Measurements from ENCODE around the gene MRPL52.
"Not testable (repeated sequence)": the region's sequence is repeated elsewhere in the genome, so short reads cannot be mapped to it uniquely, and the experiment has no call there.

MRPL52 gene

GRCh38 chr14:22854963-22855724, 25.5 kb downstream of the MRPL52 start:
- DNase-seq, result no peak

DNA sequence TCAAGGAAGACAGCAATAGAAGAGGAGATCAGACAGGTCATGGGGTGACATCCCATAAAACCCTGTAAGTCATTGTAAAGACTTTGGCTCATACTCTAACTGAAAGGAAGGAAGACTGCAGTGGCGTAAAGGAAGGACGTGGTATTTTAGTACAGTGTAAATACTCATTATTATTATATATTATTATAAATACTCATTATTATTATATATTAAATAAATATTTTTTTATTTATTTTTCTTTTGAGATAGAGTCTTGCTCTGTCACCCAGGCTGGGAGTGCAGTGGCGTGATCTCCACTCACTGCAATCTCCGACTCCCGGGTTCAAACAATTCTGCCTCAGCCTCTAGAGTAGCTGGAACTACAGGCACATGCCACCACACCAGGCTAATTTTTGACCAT, 26.7 kb downstream of the MRPL52 start:
- DNase-seq, result no peak

DNA sequence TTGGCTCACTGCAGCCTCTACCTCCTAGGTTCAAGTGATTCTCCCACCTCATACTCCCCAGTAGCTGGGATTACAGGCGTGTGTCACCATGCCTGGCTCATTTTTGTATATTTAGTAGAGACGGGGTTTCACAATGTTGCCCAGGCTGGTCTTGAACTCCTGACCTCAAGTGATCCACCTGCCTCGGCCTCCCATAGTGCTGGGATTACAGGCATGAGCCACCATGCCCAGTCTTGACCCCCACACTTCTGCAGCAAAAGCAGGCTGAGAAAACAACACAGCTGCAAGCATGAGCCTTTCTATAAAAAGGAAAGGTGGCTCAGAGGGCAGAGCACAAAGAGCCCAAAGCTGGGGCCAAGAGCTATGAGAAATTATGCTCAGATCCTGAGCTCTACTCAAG, 30.7 kb downstream of the MRPL52 start:
- not testable (repeated sequence) for DNase-seq

DNA sequence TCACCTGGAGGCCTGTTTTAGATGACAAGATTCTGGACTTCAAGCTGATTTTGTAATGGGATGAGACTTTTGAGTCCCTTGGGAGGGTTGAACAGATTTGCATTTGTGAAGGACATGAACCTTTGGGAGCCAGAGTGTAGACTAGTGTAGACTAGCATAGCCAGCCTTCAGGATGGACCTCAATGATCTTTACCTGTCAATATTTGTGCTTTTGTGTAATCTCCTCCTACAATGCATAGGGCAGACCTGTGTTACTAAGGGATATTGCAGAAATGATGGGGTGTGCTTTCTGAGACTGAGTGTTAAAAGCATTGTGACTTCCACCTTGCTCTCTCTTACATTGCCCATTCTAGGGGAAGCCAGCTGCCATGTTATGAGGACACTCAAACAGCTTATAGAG, 32.0 kb downstream of the MRPL52 start:
- DNase-seq, result no peak

- DNase-seq, result no peak
Measured at GRCh38 chr14:22864979-22865378, 35.3 kb downstream of the MRPL52 start.

GRCh38 chr14:22865424-22866405, 36.0 kb downstream of the MRPL52 start:
- DNase-seq, result no peak

DNA sequence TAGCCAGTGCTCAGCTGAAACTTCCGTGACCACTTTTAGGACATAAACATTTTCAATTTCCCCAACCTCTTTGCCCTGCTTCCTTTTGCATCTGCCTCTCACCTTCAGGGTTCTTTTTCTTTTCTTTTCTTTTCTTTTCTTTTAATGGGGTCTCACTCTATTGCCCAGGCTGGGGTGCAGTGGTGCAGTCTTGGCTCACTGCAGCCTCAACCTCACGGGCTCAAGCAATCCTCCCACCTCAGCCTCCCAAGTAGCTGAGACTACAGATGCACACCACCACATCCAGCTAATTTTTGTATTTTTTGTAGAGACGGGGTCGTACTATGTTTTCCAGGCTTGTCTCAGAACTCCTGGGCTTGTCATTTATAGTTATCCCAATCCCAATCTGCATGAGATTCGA, 37.2 kb downstream of the MRPL52 start:
- DNase-seq, result no peak

GRCh38 chr14:22870811-22871223, 41.1 kb downstream of the MRPL52 start:
- no peak for DNase-seq

DNA sequence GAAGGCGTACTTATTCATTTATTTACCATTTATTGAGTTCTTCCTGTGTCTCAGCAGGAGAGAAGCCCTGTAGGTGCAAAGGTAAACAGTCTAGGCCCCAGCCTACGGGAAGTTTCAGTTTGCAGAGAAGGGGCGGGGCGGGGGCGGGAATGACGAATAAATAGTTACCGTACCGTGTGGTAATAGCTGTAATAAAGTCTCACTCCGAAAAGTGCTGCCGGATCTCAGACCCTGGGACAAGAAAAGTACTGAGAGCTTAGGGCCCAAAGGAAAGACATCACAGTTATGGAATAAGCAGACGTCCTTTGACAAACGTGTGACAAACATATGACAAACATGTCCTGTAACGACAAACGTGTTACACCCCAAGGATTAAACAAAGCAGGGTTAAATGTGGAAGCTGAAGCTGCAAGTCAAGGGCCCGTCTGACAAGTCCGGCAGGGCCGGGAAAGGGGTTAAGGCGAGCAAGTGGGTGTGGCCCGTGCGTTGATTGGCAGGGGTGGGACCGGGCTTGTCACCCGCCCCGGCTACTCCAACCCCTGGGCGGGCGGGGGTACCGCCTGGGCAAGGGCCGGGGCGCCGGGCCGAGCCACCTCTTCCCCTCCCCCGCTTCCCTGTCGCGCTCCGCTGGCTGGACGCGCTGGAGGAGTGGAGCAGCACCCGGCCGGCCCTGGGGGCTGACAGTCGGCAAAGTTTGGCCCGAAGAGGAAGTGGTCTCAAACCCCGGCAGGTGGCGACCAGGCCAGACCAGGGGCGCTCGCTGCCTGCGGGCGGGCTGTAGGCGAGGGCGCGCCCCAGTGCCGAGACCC, 41.7 kb downstream of the MRPL52 start, which contains the start of gene LRP10:
LRP10 (plus strand) TSS at position 517 of the 809 bp plus-strand sequence. CDS start 564 bp downstream, outside the sequence.
- peak; percentile 59 for DNase-seq

GRCh38 chr14:22872033-22872832, 42.5 kb downstream of the MRPL52 start:
- DNase-seq, result peak; percentile 63

GRCh38 chr14:22872833-22873520, 43.3 kb downstream of the MRPL52 start:
- DNase-seq, result no peak

GRCh38 chr14:22875003-22875747, 45.5 kb downstream of the MRPL52 start:
- DNase-seq, result no peak

DNA sequence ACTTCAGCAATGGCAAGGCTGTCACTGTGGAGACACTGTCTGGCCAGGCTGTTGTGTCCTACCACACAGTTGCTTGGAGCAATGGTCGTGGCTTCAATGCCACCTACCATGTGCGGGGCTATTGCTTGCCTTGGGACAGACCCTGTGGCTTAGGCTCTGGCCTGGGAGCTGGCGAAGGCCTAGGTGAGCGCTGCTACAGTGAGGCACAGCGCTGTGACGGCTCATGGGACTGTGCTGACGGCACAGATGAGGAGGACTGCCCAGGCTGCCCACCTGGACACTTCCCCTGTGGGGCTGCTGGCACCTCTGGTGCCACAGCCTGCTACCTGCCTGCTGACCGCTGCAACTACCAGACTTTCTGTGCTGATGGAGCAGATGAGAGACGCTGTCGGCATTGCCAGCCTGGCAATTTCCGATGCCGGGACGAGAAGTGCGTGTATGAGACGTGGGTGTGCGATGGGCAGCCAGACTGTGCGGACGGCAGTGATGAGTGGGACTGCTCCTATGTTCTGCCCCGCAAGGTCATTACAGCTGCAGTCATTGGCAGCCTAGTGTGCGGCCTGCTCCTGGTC, 46.1 kb downstream of the MRPL52 start:
- DNase-seq, result no peak

- DNase-seq, result no peak
Measured at GRCh38 chr14:22877000-22877501, 47.4 kb downstream of the MRPL52 start.

- no peak for DNase-seq
Measured at GRCh38 chr14:22878271-22879246, 48.9 kb downstream of the MRPL52 start.

GRCh38 chr14:22882064-22882463, 52.4 kb downstream of the MRPL52 start:
- DNase-seq, result no peak

- peak; percentile 20 for DNase-seq
Measured at GRCh38 chr14:22882529-22883172, 53.0 kb downstream of the MRPL52 start.
